Mesodermal cell (in vitro differentiated cells): ENCODE data around the gene TRPM2.
"Not testable (repeated sequence)": the region's sequence is repeated elsewhere in the genome, so short reads cannot be mapped to it uniquely, and the experiment has no call there.

Experiments
- H3K27ac ChIP-seq: 2 replicates; pipeline ENCODE4 v1.7.0; 2013; ENCODE audit warnings: mild to moderate bottlenecking, low read depth, low read length, moderate library complexity; ENCODE audit not compliant: severe bottlenecking
- H3K36me3 ChIP-seq: 2 replicates; pipeline ENCODE4 v1.7.1; 2013; ENCODE audit warnings: mild to moderate bottlenecking, low read length, moderate library complexity; ENCODE audit not compliant: control insufficient read depth, insufficient read depth
- H3K4me1 ChIP-seq: one replicate; pipeline ENCODE4 v1.7.1; 2013; ENCODE audit warnings: mild to moderate bottlenecking, low read length; ENCODE audit not compliant: insufficient read depth, control insufficient read depth, poor library complexity, severe bottlenecking
- H3K4me3 ChIP-seq: 2 replicates; pipeline ENCODE4 v1.7.0; 2013; ENCODE audit warnings: low read length, control low read depth, mild to moderate bottlenecking; ENCODE audit not compliant: insufficient read depth, poor library complexity, severe bottlenecking; ENCODE audit errors: extremely low read depth
- H3K9me3 ChIP-seq: 2 replicates; pipeline ENCODE4 v1.7.1; 2013; ENCODE audit warnings: mild to moderate bottlenecking, low read length, moderate library complexity; ENCODE audit not compliant: control insufficient read depth
- WGBS, 2 experiments: methylation state at CpG; one replicate each; pipeline ENCODE4 v1.1.5; 2013; ENCODE audit warnings: missing lambda C conversion rate in 2 of 2; ENCODE audit not compliant: insufficient coverage in 2 of 2; 5-methylcytosine and 5-hydroxymethylcytosine counted together

TRPM2 gene

DNA sequence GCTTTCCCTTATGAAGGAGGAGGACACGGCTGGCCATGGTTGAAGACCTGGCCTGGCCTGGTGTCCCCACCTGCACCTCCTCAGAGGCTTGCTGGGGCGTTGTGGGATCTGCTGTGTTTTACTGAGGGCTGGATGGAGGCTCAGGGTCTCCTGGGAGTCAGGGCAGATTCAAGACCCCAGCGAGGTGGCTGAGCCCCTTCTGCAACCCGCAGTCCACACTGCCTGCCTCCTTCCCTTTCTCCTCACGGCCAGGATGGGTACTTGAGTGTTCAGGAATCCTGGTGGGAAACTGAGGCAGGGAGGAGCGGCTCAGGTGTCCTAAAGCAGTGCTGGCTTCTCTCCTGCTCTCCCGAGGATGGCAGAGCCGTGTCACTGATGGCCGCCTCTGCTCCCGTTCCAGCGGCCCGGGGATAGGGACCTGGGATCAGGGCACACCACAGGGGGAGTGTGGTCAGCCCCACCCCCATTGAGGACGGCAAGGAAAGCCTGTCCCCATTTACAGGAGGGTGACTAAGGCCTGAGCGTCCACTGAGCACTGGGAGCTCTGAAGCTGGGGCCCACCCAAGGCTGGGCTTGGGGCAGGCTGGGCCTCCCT, 47.5 kb downstream of the TRPM2 start:
- no peak overlapping the region for H3K27ac ChIP-seq
- H3K4me3 ChIP-seq, result no peak overlapping the region
- H3K36me3 ChIP-seq, result no peaks in the 10 kb centered on the region
- no peaks in the 10 kb centered on the region for H3K4me1 ChIP-seq
- WGBS, 2 experiments, result 81 to 84% methylated on average over 11 to 13 of the region's 14 CpGs
- H3K9me3 ChIP-seq, result no peaks in the 10 kb centered on the region

- Histone ChIP-seq H3K4me3 (no peak overlapping the region), H3K4me1 (no peaks in the 10 kb centered on the region), H3K27ac (no peak overlapping the region), H3K9me3 (no peaks in the 10 kb centered on the region), H3K36me3 (no peaks in the 10 kb centered on the region)
- WGBS, 2 experiments, result 88 to 93% methylated on average over 17 to 29 of the region's 32 CpGs
Observed at GRCh38 chr21:44401386-44402160, 48.2 kb downstream of the TRPM2 start.

GRCh38 chr21:44402323-44403105, 49.1 kb downstream of the TRPM2 start:
- WGBS, 2 experiments, result 96 to 97% methylated on average over 10 to 13 of the region's 17 CpGs
- Histone ChIP-seq H3K4me1 (no peaks in the 10 kb centered on the region), H3K4me3 (no peak overlapping the region), H3K9me3 (no peaks in the 10 kb centered on the region), H3K27ac (no peak overlapping the region), H3K36me3 (no peaks in the 10 kb centered on the region)

- Histone ChIP-seq H3K27ac (no peak overlapping the region), H3K4me3 (no peak overlapping the region), H3K9me3 (peaks cover 3% of the 10 kb centered on the region), H3K36me3 (no peaks in the 10 kb centered on the region), H3K4me1 (no peaks in the 10 kb centered on the region)
- WGBS, 2 experiments, result 80 to 90% methylated on average over 3 of the region's 3 CpGs
Observed at GRCh38 chr21:44403106-44404020, 49.9 kb downstream of the TRPM2 start.

- not testable (repeated sequence) for H3K4me1 ChIP-seq, H3K27ac ChIP-seq, H3K4me3 ChIP-seq, H3K9me3 ChIP-seq, H3K36me3 ChIP-seq
- WGBS, 2 experiments, result 94 to 96% methylated on average over 4 of the region's 7 CpGs
Observed at GRCh38 chr21:44404482-44404881, 51.1 kb downstream of the TRPM2 start.

DNA sequence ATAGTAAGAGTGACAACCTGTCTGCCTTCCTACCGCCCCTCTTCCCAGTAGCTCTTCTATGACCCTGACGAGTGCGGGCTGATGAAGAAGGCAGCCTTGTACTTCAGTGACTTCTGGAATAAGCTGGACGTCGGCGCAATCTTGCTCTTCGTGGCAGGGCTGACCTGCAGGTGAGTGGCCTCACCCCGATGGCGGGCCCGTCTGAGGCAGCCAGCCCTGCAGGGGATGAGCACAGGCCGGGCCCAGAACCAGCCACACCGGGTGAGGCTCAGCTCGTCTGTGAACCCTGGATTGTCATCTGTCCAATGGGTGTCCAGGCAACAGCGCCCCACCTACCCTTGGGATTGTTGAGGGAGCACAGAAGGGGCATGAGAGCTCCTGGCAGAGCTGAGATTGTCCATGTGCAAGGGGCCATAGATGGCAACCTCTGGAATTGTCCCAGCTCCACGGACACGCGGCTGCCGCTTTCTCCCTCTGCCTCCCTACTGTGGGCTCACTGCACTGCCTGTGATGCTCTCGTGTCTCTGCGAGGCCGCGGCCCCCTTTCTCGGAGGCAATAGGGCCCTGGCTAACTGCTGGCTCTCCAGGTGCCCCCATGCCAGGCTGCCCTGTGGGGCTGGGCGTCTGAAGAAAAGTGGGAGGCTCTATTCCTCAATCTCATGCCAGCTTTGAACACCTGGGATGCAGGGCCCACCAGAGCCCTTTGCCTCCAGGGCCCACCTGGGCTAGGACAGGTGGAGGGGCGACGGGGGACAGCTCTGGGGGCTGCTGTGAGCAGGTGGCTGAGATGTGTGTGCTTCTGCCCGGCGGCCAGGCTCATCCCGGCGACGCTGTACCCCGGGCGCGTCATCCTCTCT, 51.9 kb downstream of the TRPM2 start:
- Histone ChIP-seq H3K27ac (no peak overlapping the region), H3K9me3 (peaks cover 7% of the 10 kb centered on the region), H3K4me3 (no peak overlapping the region), H3K36me3 (no peaks in the 10 kb centered on the region), H3K4me1 (no peaks in the 10 kb centered on the region)
- 84 to 87% methylated on average over 19 to 26 of the region's 34 CpGs for WGBS, 2 experiments

DNA sequence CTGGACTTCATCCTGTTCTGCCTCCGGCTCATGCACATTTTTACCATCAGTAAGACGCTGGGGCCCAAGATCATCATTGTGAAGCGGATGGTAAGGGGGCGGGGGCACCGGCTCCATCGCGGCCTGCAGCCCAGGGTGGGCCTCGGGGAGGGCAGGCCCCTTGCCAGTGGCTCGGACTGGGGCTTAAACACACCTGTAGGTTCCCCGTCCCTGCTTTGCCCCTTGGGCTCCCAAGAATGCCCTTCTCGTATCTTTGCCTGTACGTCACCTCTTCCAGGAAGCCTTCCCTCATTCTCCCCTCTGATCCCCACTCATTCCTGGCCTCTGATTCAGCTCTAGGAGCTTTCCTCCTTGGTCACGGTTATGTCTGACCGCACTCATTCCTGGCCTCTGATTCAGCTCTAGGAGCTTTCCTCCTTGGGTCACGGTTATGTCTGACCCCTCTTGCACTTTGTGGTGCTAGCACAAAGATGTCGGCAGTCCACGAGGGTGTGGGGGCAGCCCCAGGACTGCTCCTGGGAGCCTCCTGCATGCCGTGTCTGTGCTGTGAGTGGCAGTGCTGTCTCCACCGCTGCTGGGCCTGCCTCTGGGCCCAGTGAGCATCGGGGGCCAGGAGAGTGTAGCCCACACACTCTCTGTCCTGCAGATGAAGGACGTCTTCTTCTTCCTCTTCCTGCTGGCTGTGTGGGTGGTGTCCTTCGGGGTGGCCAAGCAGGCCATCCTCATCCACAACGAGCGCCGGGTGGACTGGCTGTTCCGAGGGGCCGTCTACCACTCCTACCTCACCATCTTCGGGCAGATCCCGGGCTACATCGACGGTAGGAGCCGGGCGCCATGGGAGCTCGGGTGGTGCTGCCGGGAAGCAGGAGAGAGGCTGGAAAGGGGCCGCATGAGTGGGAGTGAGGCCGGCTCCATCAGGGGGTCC, 52.8 kb downstream of the TRPM2 start:
- Histone ChIP-seq H3K36me3 (no peaks in the 10 kb centered on the region), H3K4me1 (no peaks in the 10 kb centered on the region), H3K9me3 (peaks cover 7% of the 10 kb centered on the region), H3K27ac (no peak overlapping the region), H3K4me3 (no peak overlapping the region)
- WGBS, 2 experiments, result 81 to 83% methylated on average over 25 to 35 of the region's 37 CpGs

DNA sequence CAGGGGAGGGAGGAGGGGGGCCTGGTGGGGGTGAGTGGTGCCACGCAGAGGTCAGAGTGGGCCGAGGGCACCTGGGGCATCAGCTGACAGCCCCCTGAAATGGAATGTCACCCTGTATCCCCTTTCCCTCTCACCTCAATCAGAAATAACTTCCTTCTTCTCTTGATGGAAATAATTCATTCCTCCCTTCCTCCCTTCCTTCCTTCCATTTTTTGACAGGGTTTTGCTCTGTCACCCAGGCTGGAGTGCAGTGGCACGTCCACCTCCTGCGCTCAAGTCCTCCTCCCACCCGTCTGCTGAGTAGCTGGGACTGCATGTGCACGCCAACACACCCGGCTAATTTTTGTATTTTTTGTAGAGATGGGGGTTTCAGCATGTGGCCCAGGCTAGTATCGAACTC, 53.5 kb downstream of the TRPM2 start:
- WGBS, 2 experiments, result 86 to 87% methylated on average over 3 to 6 of the region's 8 CpGs
- Histone ChIP-seq H3K27ac (no peak overlapping the region), H3K9me3 (peaks cover 7% of the 10 kb centered on the region), H3K36me3 (no peaks in the 10 kb centered on the region), H3K4me1 (no peaks in the 10 kb centered on the region), H3K4me3 (no peak overlapping the region)

DNA sequence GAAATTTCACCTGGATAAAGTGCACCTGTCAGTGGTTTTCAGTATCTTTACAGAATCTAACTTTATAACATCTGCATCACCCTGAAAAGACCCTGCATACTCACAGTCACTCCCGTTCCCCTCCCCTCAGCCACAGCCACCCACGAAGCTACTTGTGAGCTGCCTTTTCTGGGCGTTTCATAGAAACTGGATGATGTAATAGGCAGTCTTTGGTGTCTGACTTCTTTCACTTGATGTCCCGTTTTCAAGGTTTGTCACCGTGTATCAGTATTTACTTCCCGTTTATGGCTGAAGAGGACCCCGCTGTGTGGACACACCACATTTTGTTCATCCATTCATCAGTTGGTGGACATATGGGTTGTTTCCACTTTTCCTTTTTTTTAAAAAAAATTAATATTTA, 54.1 kb downstream of the TRPM2 start:
- no peaks in the 10 kb centered on the region for H3K36me3 ChIP-seq
- no peak overlapping the region for H3K4me3 ChIP-seq
- peaks cover 7% of the 10 kb centered on the region for H3K9me3 ChIP-seq
- no peak overlapping the region for H3K27ac ChIP-seq
- H3K4me1 ChIP-seq, result no peaks in the 10 kb centered on the region
- WGBS, 2 experiments, result 60% methylated on average over 1 of the region's 7 CpGs; no CpG with 5 or more reads in 1 of the 2 experiments
